Gastroesophageal sphincter (tissue), 4 donors: ENCODE results near the gene MXI1. TPM values are rescaled to one million over a fixed set of nuclear protein-coding genes. Genes with fewer than 3 reads are reported as not detected.

Source experiments
- ATAC-seq: fragments of 150-250 bp; one replicate; pipeline ENCODE4 v1.9.1; 2016; ENCODE audit warnings: mild to moderate bottlenecking, moderate library complexity
- H3K27ac ChIP-seq, 4 donors: fragments of 200-600 bp; sonication (generic) in 3 of 4; 1 replicate in 3 of 4; 2 replicates in 1 of 4; pipeline ENCODE4 v1.5.1; 2016 to 2019
- H3K27me3 ChIP-seq: fragments of 200-600 bp; sonication (generic); one replicate; pipeline ENCODE4 v1.5.1; 2019
- H3K36me3 ChIP-seq, 2 donors: fragments of 200-600 bp; sonication (generic); one replicate each; pipeline ENCODE4 v1.5.1; 2019; ENCODE audit warnings: control low read depth in 1 of 2
- H3K4me1 ChIP-seq, 3 donors: fragments of 200-600 bp; sonication (generic); 1 replicate in 2 of 3; 2 replicates in 1 of 3; pipeline ENCODE4 v1.5.1; 2016 to 2019; ENCODE audit warnings: control low read depth in 2 of 3
- H3K4me3 ChIP-seq, 2 donors: fragments of 200-600 bp; sonication (generic); one replicate each; pipeline ENCODE4 v1.5.1; 2019; ENCODE audit warnings: mild to moderate bottlenecking in 1 of 2, moderate library complexity in 1 of 2
- H3K9me3 ChIP-seq, 3 donors: fragments of 200-600 bp; sonication (generic); one replicate each; pipeline ENCODE4 v1.5.1; 2017 to 2019; ENCODE audit warnings: control low read depth in 2 of 3
- CTCF ChIP-seq, 4 experiments: fragments of 200-600 bp in 2 of 4; fragments of 450-650 bp in 2 of 4; sonication (generic) in 1 of 4; IDR thresholded peaks; one replicate each; pipeline ENCODE4 v1.5.1; 2017 to 2019; ENCODE audit warnings: antibody characterized with exemption in 4 of 4, mild to moderate bottlenecking in 2 of 4, moderate library complexity in 2 of 4
- EP300 ChIP-seq: sonication (generic); formaldehyde crosslinking; IDR thresholded peaks from one replicate; pipeline ENCODE4 v1.6.1; 2017; ENCODE audit warnings: antibody characterized with exemption, mild to moderate bottlenecking
- POLR2A ChIP-seq, 2 donors: fragments of 450-650 bp; IDR thresholded peaks; one replicate each; pipeline ENCODE4 v1.6.1; 2017; ENCODE audit warnings: antibody characterized with exemption in 2 of 2, mild to moderate bottlenecking in 2 of 2, moderate library complexity in 1 of 2
- POLR2AphosphoS5 ChIP-seq: sonication (generic); formaldehyde crosslinking; IDR thresholded peaks from one replicate; pipeline ENCODE4 v1.6.1; 2017; ENCODE audit warnings: antibody characterized with exemption
- WGBS, 2 donors: methylation state at CpG; one replicate each; pipeline ENCODE4 v1.1.5; 2018; ENCODE audit warnings: low coverage in 1 of 2; 5-methylcytosine and 5-hydroxymethylcytosine counted together
- total RNA-seq, 4 donors: library from RNA; depleted of rRNA; stranded (reverse); fragments of >200 nt; gene quantifications; one replicate each; pipeline ENCODE4 v1.1.0, GENCODE V29; 2016

Gene MXI1
- total RNA-seq, 4 donors from 2014 or later = 103 to 279 (median 218) TPM

DNA sequence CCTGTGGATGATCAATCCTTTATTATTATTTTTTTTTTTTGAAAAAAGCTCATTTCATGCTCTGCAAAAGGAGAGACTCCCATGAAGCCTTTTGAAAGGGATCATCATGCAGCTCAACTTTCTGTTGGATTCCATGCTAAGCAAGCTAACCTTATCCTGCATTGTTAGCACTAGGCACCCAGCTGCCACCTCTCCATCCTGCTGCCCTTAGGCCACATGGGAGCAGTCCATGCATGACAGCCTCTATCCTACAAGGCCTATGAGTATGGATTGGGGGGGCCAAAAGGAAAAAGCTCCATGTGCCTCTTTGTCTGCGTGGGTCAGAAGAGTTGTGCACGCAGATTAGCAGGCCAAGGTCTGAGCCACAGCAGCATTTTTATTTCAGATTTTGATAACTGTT is 78.1 kb downstream of the MXI1 start:
- WGBS, 2 donors = 83 to 90% methylated on average over 2 of the region's 2 CpGs
- H3K4me1 ChIP-seq = peaks cover 0 to 16% (median 0%) of the 10 kb centered on the region in 3 donors
- H3K9me3 ChIP-seq = no peaks in the 10 kb centered on the region
- peaks cover 2 to 71% of the 10 kb centered on the region in 2 donors for H3K36me3 ChIP-seq
- TF ChIP-seq POLR2A (IDR thresholded peaks at IDR 0.05) (no peak), POLR2AphosphoS5 (no peak), EP300 (no peak), CTCF (IDR thresholded peaks at IDR 0.05) (no peak)
- H3K27me3 ChIP-seq = no peaks in the 10 kb centered on the region
- H3K4me3 ChIP-seq = no peak overlapping the region
- no peak for ATAC-seq
- H3K27ac ChIP-seq = no peak overlapping the region

- no peak for ATAC-seq
- WGBS, 2 donors = 93 to 100% methylated on average over 2 of the region's 2 CpGs
Observed at GRCh38 chr10:110286841-110287240, 79.4 kb downstream of the MXI1 start.

GRCh38 chr10:110296966-110297365 is 89.6 kb downstream of the MXI1 start:
- WGBS, 2 donors = 64 to 67% methylated on average over 1 of the region's 1 CpG
- peaks cover 19 to 97% of the 10 kb centered on the region in 2 donors for H3K36me3 ChIP-seq
- peaks cover 8 to 62% (median 13%) of the 10 kb centered on the region in 3 donors for H3K4me1 ChIP-seq
- no peak overlapping the region for H3K4me3 ChIP-seq
- ATAC-seq = no peak
- H3K27me3 ChIP-seq = no peaks in the 10 kb centered on the region
- TF ChIP-seq CTCF (IDR thresholded peaks at IDR 0.05) = no peak
- TF ChIP-seq POLR2AphosphoS5 = no peak
- no peak for TF ChIP-seq EP300
- no peak for TF ChIP-seq POLR2A (IDR thresholded peaks at IDR 0.05)
- H3K9me3 ChIP-seq = no peaks in the 10 kb centered on the region
- peak overlapping the region in 3 of 4 donors; percentile 2 to 62 (median 56) for H3K27ac ChIP-seq

More at GRCh38 chr10:110286841-110287240, 79.4 kb downstream of the MXI1 start:
- TF ChIP-seq POLR2AphosphoS5 = no peak
- H3K9me3 ChIP-seq = no peaks in the 10 kb centered on the region
- H3K4me1 ChIP-seq = peaks cover 0 to 13% (median 0%) of the 10 kb centered on the region in 3 donors
- no peaks in the 10 kb centered on the region for H3K27me3 ChIP-seq
- H3K36me3 ChIP-seq = peaks cover 2 to 75% of the 10 kb centered on the region in 2 donors
- no peak overlapping the region for H3K4me3 ChIP-seq
- no peak overlapping the region for H3K27ac ChIP-seq

GRCh38 chr10:110300486-110300986 is 93.1 kb downstream of the MXI1 start:
- Histone ChIP-seq H3K4me1 (peaks cover 12 to 75% (median 21%) of the 10 kb centered on the region in 3 donors), H3K27ac (no peak overlapping the region), H3K27me3 (no peaks in the 10 kb centered on the region), H3K36me3 (peaks cover 14 to 77% of the 10 kb centered on the region in 2 donors), H3K9me3 (no peaks in the 10 kb centered on the region), H3K4me3 (no peak overlapping the region)
- WGBS, 2 donors = 37 to 56% methylated on average over 3 to 5 of the region's 5 CpGs
- ATAC-seq = no peak
- no peak for TF ChIP-seq POLR2A (IDR thresholded peaks at IDR 0.05)
- TF ChIP-seq CTCF (IDR thresholded peaks at IDR 0.05) = no peak
- no peak for TF ChIP-seq POLR2AphosphoS5
- no peak for TF ChIP-seq EP300

GRCh38 chr10:110303681-110304080 is 96.3 kb downstream of the MXI1 start:
- ATAC-seq = no peak
- H3K4me1 ChIP-seq = peaks cover 12 to 68% (median 21%) of the 10 kb centered on the region in 3 donors
- H3K27me3 ChIP-seq = no peaks in the 10 kb centered on the region
- no peak for TF ChIP-seq EP300
- no peak for TF ChIP-seq CTCF (IDR thresholded peaks at IDR 0.05)
- no peak for TF ChIP-seq POLR2A (IDR thresholded peaks at IDR 0.05)
- 6 to 12% methylated on average over 4 of the region's 4 CpGs for WGBS, 2 donors
- H3K27ac ChIP-seq = peak overlapping the region in 2 of 4 donors; percentile 92 to 99
- peak overlapping the region; percentile 77 to 91 for H3K4me3 ChIP-seq
- peaks cover 6 to 45% of the 10 kb centered on the region in 2 donors for H3K36me3 ChIP-seq
- no peaks in the 10 kb centered on the region for H3K9me3 ChIP-seq
